Measurements from ENCODE around the gene SIKE1.

DNA sequence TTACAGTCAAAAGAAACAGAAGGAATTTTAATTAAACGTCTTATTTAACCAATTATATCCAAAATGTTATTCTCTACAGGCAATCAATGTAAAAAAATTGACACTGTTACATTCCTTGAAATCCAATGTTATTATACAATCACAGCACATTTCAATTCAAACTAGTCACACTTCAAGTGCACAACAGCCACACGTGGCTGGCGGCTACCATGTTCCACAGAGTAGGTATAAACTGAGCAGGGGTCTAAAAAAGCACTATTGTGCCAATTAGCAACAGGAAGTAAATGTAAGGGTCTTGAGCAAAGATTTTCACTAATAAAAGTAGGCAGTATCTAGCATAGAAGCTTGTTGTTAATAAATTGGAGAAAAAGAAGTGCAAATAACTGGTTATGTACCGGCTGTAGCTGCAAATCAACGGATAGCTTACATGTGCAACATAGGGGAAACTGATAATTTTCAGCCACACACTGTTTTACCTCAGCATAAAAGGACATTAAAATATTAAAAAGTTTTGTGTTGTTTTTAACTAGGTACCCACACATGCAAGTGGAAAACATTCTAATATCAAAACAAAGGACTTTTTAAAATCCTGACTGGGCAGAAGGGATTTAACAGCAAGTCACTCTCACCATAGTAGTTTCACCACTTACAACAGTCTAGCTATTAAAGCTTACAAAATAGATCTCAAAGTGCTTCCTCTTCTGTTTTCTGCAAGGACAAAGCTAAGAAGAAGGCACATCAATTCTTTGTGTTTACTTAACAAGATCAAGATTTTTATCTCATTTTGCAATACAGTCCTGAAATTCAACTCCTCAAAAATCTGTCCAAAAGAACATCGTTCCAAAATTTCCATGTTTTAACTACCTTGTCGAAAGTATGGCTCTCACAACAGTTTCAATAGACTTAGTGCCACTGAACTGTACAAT lies 25.2 kb downstream of the SIKE1 start:
- TF ChIP-seq SP1 (IDR thresholded peaks at IDR 0.05) (no peak), FOXA1 (IDR thresholded peaks at IDR 0.05) (no peak), FOXM1 (IDR thresholded peaks at IDR 0.05; ENCODE audit: borderline replicate concordance) (no peak), HDGF (IDR thresholded peaks at IDR 0.05; ENCODE audit: borderline replicate concordance) (no peak)
